Measurements from ENCODE around the gene ZFAND6.
"Not testable (repeated sequence)": the region's sequence is repeated elsewhere in the genome, so short reads cannot be mapped to it uniquely, and the experiment has no call there.

Gene ZFAND6

GRCh38 chr15:80058851-80059785, at the start of gene ZFAND6:
Gene ZFAND6, plus strand, starts transcription at chr15:80059676. Its CDS starts 60,669 bp downstream, at chr15:80120345.
- DNase-seq, result peak; percentile 95

GRCh38 chr15:80010131-80010673, 49.3 kb upstream of the ZFAND6 start:
- peak; percentile 20 for DNase-seq

- DNase-seq, result peak; percentile 69
Measured at GRCh38 chr15:80011041-80011523, 48.4 kb upstream of the ZFAND6 start.

- DNase-seq, result no peak
Measured at GRCh38 chr15:80011596-80011995, 47.9 kb upstream of the ZFAND6 start.

- no peak for DNase-seq
Measured at GRCh38 chr15:80012060-80012726, 47.3 kb upstream of the ZFAND6 start.

GRCh38 chr15:80014186-80014585, 45.3 kb upstream of the ZFAND6 start:
- DNase-seq, result not testable (repeated sequence)

- DNase-seq, result no peak
Measured at GRCh38 chr15:80015156-80015555, 44.3 kb upstream of the ZFAND6 start.

GRCh38 chr15:80016506-80016905, 43.0 kb upstream of the ZFAND6 start:
- not testable (repeated sequence) for DNase-seq

GRCh38 chr15:80017139-80017538, 42.3 kb upstream of the ZFAND6 start:
- not testable (repeated sequence) for DNase-seq

GRCh38 chr15:80019168-80019745, 40.2 kb upstream of the ZFAND6 start:
- no peak for DNase-seq

GRCh38 chr15:80020149-80020548, 39.3 kb upstream of the ZFAND6 start:
- not testable (repeated sequence) for DNase-seq

- no peak for DNase-seq
Measured at GRCh38 chr15:80020731-80021130, 38.7 kb upstream of the ZFAND6 start.

- no peak for DNase-seq
Measured at GRCh38 chr15:80026310-80026709, 33.2 kb upstream of the ZFAND6 start.

GRCh38 chr15:80026754-80027153, 32.7 kb upstream of the ZFAND6 start:
- DNase-seq, result no peak

GRCh38 chr15:80028937-80029336, 30.5 kb upstream of the ZFAND6 start:
- no peak for DNase-seq

GRCh38 chr15:80031841-80032240, 27.6 kb upstream of the ZFAND6 start:
- DNase-seq, result no peak

- DNase-seq, result no peak
Measured at GRCh38 chr15:80034629-80035028, 24.8 kb upstream of the ZFAND6 start.

GRCh38 chr15:80036071-80036470, 23.4 kb upstream of the ZFAND6 start:
- no peak for DNase-seq

- no peak for DNase-seq
Measured at GRCh38 chr15:80041494-80042253, 17.8 kb upstream of the ZFAND6 start.

GRCh38 chr15:80042568-80042967, 16.9 kb upstream of the ZFAND6 start:
- no peak for DNase-seq

- not testable (repeated sequence) for DNase-seq
Measured at GRCh38 chr15:80045219-80045618, 14.3 kb upstream of the ZFAND6 start.

- no peak for DNase-seq
Measured at GRCh38 chr15:80049046-80049445, 10.4 kb upstream of the ZFAND6 start.

All from EL (cell line).